Measurements from ENCODE around the gene TTLL5.

Gene TTLL5

DNA sequence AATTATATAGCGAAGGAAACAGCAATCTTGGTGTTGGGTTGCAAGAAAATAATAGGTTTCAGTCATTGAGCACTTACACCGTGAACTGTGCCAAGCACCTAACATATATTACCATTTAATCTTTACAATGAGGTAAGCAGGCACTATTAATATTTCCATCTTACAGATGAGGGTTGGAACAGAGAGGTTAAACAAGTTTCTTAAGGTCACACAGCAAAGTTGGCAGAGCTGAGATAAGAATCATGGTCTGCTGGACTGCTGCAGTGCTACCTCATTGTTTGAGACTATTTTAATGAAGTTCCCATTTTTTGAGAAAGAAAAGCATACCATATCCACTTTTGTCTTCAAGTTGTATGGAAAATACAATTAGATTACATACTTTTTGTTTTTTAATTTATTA, 2.1 kb upstream of the TTLL5 start:
- no peak for DNase-seq (ENCODE audit: low read depth in 1 of 2, low spot score in 1 of 2)
- no peak overlapping the region for H3K4me3 ChIP-seq (replicated peaks; ENCODE audit: insufficient read depth, low read length)
- H3K27me3 ChIP-seq (ENCODE audit: insufficient read depth, poor library complexity, severe bottlenecking) = no peaks in the 10 kb centered on the region
- no peak overlapping the region for H3K27ac ChIP-seq (replicated peaks)
- TF ChIP-seq, protein P1, sequence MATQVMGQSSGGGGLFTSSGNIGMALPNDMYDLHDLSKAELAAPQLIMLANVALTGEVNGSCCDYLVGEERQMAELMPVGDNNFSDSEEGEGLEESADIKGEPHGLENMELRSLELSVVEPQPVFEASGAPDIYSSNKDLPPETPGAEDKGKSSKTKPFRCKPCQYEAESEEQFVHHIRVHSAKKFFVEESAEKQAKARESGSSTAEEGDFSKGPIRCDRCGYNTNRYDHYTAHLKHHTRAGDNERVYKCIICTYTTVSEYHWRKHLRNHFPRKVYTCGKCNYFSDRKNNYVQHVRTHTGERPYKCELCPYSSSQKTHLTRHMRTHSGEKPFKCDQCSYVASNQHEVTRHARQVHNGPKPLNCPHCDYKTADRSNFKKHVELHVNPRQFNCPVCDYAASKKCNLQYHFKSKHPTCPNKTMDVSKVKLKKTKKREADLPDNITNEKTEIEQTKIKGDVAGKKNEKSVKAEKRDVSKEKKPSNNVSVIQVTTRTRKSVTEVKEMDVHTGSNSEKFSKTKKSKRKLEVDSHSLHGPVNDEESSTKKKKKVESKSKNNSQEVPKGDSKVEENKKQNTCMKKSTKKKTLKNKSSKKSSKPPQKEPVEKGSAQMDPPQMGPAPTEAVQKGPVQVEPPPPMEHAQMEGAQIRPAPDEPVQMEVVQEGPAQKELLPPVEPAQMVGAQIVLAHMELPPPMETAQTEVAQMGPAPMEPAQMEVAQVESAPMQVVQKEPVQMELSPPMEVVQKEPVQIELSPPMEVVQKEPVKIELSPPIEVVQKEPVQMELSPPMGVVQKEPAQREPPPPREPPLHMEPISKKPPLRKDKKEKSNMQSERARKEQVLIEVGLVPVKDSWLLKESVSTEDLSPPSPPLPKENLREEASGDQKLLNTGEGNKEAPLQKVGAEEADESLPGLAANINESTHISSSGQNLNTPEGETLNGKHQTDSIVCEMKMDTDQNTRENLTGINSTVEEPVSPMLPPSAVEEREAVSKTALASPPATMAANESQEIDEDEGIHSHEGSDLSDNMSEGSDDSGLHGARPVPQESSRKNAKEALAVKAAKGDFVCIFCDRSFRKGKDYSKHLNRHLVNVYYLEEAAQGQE (IDR thresholded peaks at IDR 0.05; ENCODE audit: insufficient replicate concordance, low read depth) = no peak
- TF ChIP-seq SPI1 (IDR thresholded peaks at IDR 0.05; ENCODE audit: borderline replicate concordance, low read depth) = no peak
- TF ChIP-seq POLR2AphosphoS5 (IDR thresholded peaks at IDR 0.05; ENCODE audit: low read depth) = no peak
- TF ChIP-seq, protein P2, sequence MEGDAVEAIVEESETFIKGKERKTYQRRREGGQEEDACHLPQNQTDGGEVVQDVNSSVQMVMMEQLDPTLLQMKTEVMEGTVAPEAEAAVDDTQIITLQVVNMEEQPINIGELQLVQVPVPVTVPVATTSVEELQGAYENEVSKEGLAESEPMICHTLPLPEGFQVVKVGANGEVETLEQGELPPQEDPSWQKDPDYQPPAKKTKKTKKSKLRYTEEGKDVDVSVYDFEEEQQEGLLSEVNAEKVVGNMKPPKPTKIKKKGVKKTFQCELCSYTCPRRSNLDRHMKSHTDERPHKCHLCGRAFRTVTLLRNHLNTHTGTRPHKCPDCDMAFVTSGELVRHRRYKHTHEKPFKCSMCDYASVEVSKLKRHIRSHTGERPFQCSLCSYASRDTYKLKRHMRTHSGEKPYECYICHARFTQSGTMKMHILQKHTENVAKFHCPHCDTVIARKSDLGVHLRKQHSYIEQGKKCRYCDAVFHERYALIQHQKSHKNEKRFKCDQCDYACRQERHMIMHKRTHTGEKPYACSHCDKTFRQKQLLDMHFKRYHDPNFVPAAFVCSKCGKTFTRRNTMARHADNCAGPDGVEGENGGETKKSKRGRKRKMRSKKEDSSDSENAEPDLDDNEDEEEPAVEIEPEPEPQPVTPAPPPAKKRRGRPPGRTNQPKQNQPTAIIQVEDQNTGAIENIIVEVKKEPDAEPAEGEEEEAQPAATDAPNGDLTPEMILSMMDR (IDR thresholded peaks at IDR 0.05; ENCODE audit: insufficient read depth, low read length) = no peak
- no peak for TF ChIP-seq GABPA (IDR thresholded peaks at IDR 0.05; ENCODE audit: low read depth)

DNA sequence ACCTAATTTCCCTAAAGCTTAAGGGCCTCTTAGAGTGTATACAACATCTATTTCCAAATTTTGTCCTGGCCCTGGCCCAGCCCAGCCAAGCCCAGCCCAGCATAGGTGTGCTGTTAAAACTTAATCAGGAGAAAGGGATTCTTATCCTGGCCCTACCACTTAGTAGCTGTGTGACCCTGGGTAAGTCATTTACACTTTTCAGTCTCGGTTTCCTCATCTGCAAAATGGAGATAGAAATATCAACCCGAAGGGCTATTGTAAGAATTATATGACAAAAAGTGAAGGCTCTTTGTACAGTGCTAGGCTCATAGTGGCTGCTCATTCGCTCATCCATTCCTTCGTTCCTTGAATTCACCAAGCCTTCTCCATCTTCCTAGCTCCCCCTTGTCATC, 812 bp upstream of the TTLL5 start:
- H3K4me3 ChIP-seq (replicated peaks; ENCODE audit: insufficient read depth, low read length) = peak overlapping the region; percentile 93
- peak overlapping the region; percentile 91 for H3K27ac ChIP-seq (replicated peaks)
- no peaks in the 10 kb centered on the region for H3K27me3 ChIP-seq (ENCODE audit: insufficient read depth, poor library complexity, severe bottlenecking)
- no peak for TF ChIP-seq SPI1 (IDR thresholded peaks at IDR 0.05; ENCODE audit: borderline replicate concordance, low read depth)
- TF ChIP-seq, protein P1 (IDR thresholded peaks at IDR 0.05; ENCODE audit: insufficient replicate concordance, low read depth) = no peak
- no peak for TF ChIP-seq POLR2AphosphoS5 (IDR thresholded peaks at IDR 0.05; ENCODE audit: low read depth)
- TF ChIP-seq, protein P2 (IDR thresholded peaks at IDR 0.05; ENCODE audit: insufficient read depth, low read length) = no peak
- TF ChIP-seq GABPA (IDR thresholded peaks at IDR 0.05; ENCODE audit: low read depth) = no peak
- DNase-seq (ENCODE audit: low read depth in 1 of 2, low spot score in 1 of 2) = no peak

DNA sequence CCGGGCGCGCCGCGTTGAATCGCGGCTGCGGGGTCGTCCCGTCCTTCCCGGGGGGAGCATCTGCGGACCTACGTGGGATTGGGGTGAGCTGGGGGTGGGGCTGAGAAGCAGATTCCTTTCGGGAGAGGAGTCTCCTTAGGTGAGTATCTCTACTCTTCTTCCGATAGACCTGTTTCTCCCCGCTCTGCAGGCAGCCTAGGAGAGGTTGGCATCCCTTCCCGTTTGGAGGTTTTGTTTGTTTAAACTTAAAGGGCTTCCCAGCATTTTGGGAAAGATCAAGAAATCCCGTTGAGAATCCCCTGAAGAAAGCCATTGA, 411 bp downstream of the TTLL5 start:
- DNase-seq (ENCODE audit: low read depth in 1 of 2, low spot score in 1 of 2) = peak in 1 of 2 experiments; percentile 16

More for the DNA sequence above, 411 bp downstream of the TTLL5 start:
- peak overlapping the region; percentile 91 for H3K27ac ChIP-seq (replicated peaks)
- TF ChIP-seq SPI1 (IDR thresholded peaks at IDR 0.05; ENCODE audit: borderline replicate concordance, low read depth) (no peak), GABPA (IDR thresholded peaks at IDR 0.05; ENCODE audit: low read depth) (no peak), POLR2AphosphoS5 (IDR thresholded peaks at IDR 0.05; ENCODE audit: low read depth) (no peak)
- TF ChIP-seq, protein P1 (IDR thresholded peaks at IDR 0.05; ENCODE audit: insufficient replicate concordance, low read depth) = no peak
- TF ChIP-seq, protein P2 (IDR thresholded peaks at IDR 0.05; ENCODE audit: insufficient read depth, low read length) = no peak
- H3K27me3 ChIP-seq (ENCODE audit: insufficient read depth, poor library complexity, severe bottlenecking) = no peaks in the 10 kb centered on the region
- peak overlapping the region; percentile 93 for H3K4me3 ChIP-seq (replicated peaks; ENCODE audit: insufficient read depth, low read length)
